Measurements from ENCODE around the gene FMO4.

- no peak for TF ChIP-seq CTCF (IDR thresholded peaks at IDR 0.05; ENCODE audit: low read length)
- no peak for TF ChIP-seq EZH2 (IDR thresholded peaks at IDR 0.05; ENCODE audit: borderline replicate concordance, low read length)
Measured at GRCh38 chr1:171379846-171380245, 65.9 kb downstream of the FMO4 start.

Measured in OCI-LY1 (cell line).